IMR-90 (cell line): ENCODE results near the gene TMC3. TPM values are rescaled to one million over a fixed set of nuclear protein-coding genes. Genes with fewer than 3 reads are reported as not detected.

ENCODE experiments used
- ATAC-seq: fragments of 200-7000 bp; cut with Tn5 transposase; 2 replicates; pipeline ENCODE4 v1.9.1; 2020; ENCODE audit warnings: low read depth, mild to moderate bottlenecking, moderate library complexity
- BruUV-seq: library from RNA; stranded (reverse); fragments of 400-500 nt; replicated peaks from 2 replicates; lab custom pipeline; 2021; lab: Mats Ljungman, UMichigan
- CTCF ChIA-PET: fragments of 300-600 bp; formaldehyde crosslinking; extraction: SDS; loops from one replicate; lab custom pipeline; 2021; ENCODE audit warnings: antibody characterized with exemption; lab: Yijun Ruan, JAX
- POLR2A ChIA-PET: fragments of 300-600 bp; sonication (Branson Sonifier 250); formaldehyde crosslinking; loops from one replicate; lab custom pipeline; 2022; ENCODE audit warnings: antibody characterized with exemption; ENCODE audit not compliant: unreplicated experiment; lab: Charles Lee
- DNase-seq: peaks from one replicate; pipeline ENCODE4 v3.0.0; 2013
- H2AFZ ChIP-seq: replicated peaks from 2 replicates; pipeline ENCODE3; 2013; ENCODE audit warnings: low read length, mild to moderate bottlenecking; ENCODE audit not compliant: poor library complexity
- H2AK5ac ChIP-seq: 2 replicates; pipeline ENCODE4 v1.6.1; 2013; ENCODE audit warnings: low read depth, low read length, inconsistent platforms
- H2AK9ac ChIP-seq: replicated peaks from 2 replicates; pipeline ENCODE3; 2013; ENCODE audit warnings: mild to moderate bottlenecking, low read depth, low read length, moderate library complexity; ENCODE audit not compliant: poor library complexity
- H2BK120ac ChIP-seq: 2 replicates; pipeline ENCODE4 v1.6.1; 2013; ENCODE audit warnings: low read depth, low read length, inconsistent platforms
- H2BK15ac ChIP-seq: 3 replicates; pipeline ENCODE4 v1.6.1; 2013; ENCODE audit warnings: low read depth, low read length, inconsistent platforms
- H2BK20ac ChIP-seq: 2 replicates; pipeline ENCODE4 v1.6.1; 2013; ENCODE audit warnings: low read depth, mild to moderate bottlenecking, inconsistent platforms, low read length, moderate library complexity
- H2BK5ac ChIP-seq: 2 replicates; pipeline ENCODE4 v1.6.1; 2013; ENCODE audit warnings: mild to moderate bottlenecking, low read depth, low read length, inconsistent platforms; ENCODE audit not compliant: poor library complexity, severe bottlenecking
- H3K14ac ChIP-seq: replicated peaks from 2 replicates; pipeline ENCODE4 v1.6.1; 2013; ENCODE audit warnings: low read depth, low read length, inconsistent platforms
- H3K18ac ChIP-seq: 2 replicates; pipeline ENCODE4 v1.6.1; 2013; ENCODE audit warnings: low read depth, low read length, control low read depth
- H3K23ac ChIP-seq: 2 replicates; pipeline ENCODE4 v1.6.1; 2013; ENCODE audit warnings: low read depth, low read length, inconsistent platforms
- H3K27ac ChIP-seq: 2 replicates; pipeline ENCODE4 v1.5.1; 2013; ENCODE audit warnings: mild to moderate bottlenecking, control low read depth, low read length; ENCODE audit not compliant: insufficient read depth
- H3K27me3 ChIP-seq: 2 replicates; pipeline ENCODE4 v1.6.1; 2013; ENCODE audit warnings: low read length; ENCODE audit not compliant: control insufficient read depth, insufficient read depth
- H3K36me3 ChIP-seq: 2 replicates; pipeline ENCODE4 v1.6.1; 2013; ENCODE audit warnings: low read length, mixed read lengths; ENCODE audit not compliant: control insufficient read depth, insufficient read depth
- H3K4ac ChIP-seq: 2 replicates; pipeline ENCODE4 v1.6.1; 2013; ENCODE audit warnings: low read depth, low read length, inconsistent platforms
- H3K4me1 ChIP-seq: 2 replicates; pipeline ENCODE4 v1.6.1; 2013; ENCODE audit warnings: low read length, mixed read lengths; ENCODE audit not compliant: control insufficient read depth, insufficient read depth
- H3K4me2 ChIP-seq: 2 replicates; pipeline ENCODE4 v1.6.1; 2013; ENCODE audit warnings: low read depth, mild to moderate bottlenecking, control low read depth, low read length, moderate library complexity
- H3K4me3 ChIP-seq: 2 replicates; pipeline ENCODE4 v1.5.1; 2013; ENCODE audit warnings: low read depth, mild to moderate bottlenecking, control low read depth, low read length, moderate library complexity; ENCODE audit not compliant: insufficient read depth
- H3K56ac ChIP-seq: 2 replicates; pipeline ENCODE4 v1.6.1; 2013; ENCODE audit warnings: low read length, inconsistent platforms; ENCODE audit not compliant: insufficient read depth; ENCODE audit errors: extremely low read depth
- H3K79me1 ChIP-seq, 2 experiments: 2 replicates each; pipeline ENCODE4 v1.6.1; 2013; ENCODE audit warnings: low read length in 2 of 2, inconsistent platforms in 1 of 2, low read depth in 1 of 2
- H3K9ac ChIP-seq: 2 replicates; pipeline ENCODE4 v1.6.1; 2013; ENCODE audit warnings: low read depth, low read length, control low read depth
- H3K9me1 ChIP-seq: 2 replicates; pipeline ENCODE4 v1.6.1; 2013; ENCODE audit warnings: low read length, inconsistent platforms; ENCODE audit not compliant: insufficient read depth
- H3K9me3 ChIP-seq: 2 replicates; pipeline ENCODE4 v1.6.1; 2013; ENCODE audit warnings: low read length; ENCODE audit not compliant: control insufficient read depth, insufficient read depth
- H4K20me1 ChIP-seq: 2 replicates; pipeline ENCODE4 v1.6.1; 2013; ENCODE audit warnings: low read length, inconsistent platforms; ENCODE audit not compliant: insufficient read depth
- H4K5ac ChIP-seq: 2 replicates; pipeline ENCODE4 v1.6.1; 2013; ENCODE audit warnings: mild to moderate bottlenecking, low read depth, low read length, control low read depth
- H4K8ac ChIP-seq, 2 experiments: 2 replicates each; pipeline ENCODE4 v1.6.1; 2013; ENCODE audit warnings: low read depth in 2 of 2, low read length in 2 of 2, control low read depth in 1 of 2, inconsistent platforms in 1 of 2
- H4K91ac ChIP-seq: 2 replicates; pipeline ENCODE4 v1.6.1; 2013; ENCODE audit warnings: low read depth, low read length, inconsistent platforms; ENCODE audit not compliant: insufficient read depth
- BHLHE40 ChIP-seq: fragments of 150-350 bp; IDR thresholded peaks from 2 replicates; pipeline ENCODE4 v1.6.1; 2016; ENCODE audit warnings: mild to moderate bottlenecking, low read depth, low read length
- CEBPB ChIP-seq: IDR thresholded peaks from 2 replicates; pipeline ENCODE4 v1.6.1; 2012; ENCODE audit warnings: low read depth, low read length, improper control_type of control experiment
- CHD1 ChIP-seq: IDR thresholded peaks from 2 replicates; pipeline ENCODE4 v1.6.1; 2012; ENCODE audit warnings: low read depth, low read length, improper control_type of control experiment
- CTCF ChIP-seq: conservative IDR thresholded peaks from 2 replicates; pipeline ENCODE4 v1.5.1; 2012; ENCODE audit warnings: mild to moderate bottlenecking, low read depth, low read length, improper control_type of control experiment
- FOS ChIP-seq: fragments of 150-350 bp; IDR thresholded peaks from 2 replicates; pipeline ENCODE4 v1.6.1; 2016; ENCODE audit warnings: low read depth, low read length
- MAFK ChIP-seq: IDR thresholded peaks from 2 replicates; pipeline ENCODE4 v1.6.1; 2012; ENCODE audit warnings: low read depth, low read length, improper control_type of control experiment
- MAZ ChIP-seq: IDR thresholded peaks from 2 replicates; pipeline ENCODE4 v1.6.1; 2012; ENCODE audit warnings: low read depth, mild to moderate bottlenecking, low read length, improper control_type of control experiment, moderate library complexity, borderline replicate concordance
- MXI1 ChIP-seq: IDR thresholded peaks from 2 replicates; pipeline ENCODE4 v1.6.1; 2012; ENCODE audit warnings: low read depth, mild to moderate bottlenecking, low read length, moderate library complexity, borderline replicate concordance
- NFE2L2 ChIP-seq: fragments of 150-350 bp; IDR thresholded peaks from 2 replicates; pipeline ENCODE4 v1.6.1; 2016; ENCODE audit warnings: low read depth, mild to moderate bottlenecking, low read length
- POLR2A ChIP-seq: IDR thresholded peaks from 2 replicates; pipeline ENCODE4 v1.6.1; 2012; ENCODE audit warnings: mild to moderate bottlenecking, low read depth, low read length
- RAD21 ChIP-seq: IDR thresholded peaks from 2 replicates; pipeline ENCODE4 v1.6.1; 2012; ENCODE audit warnings: low read length, improper control_type of control experiment
- RCOR1 ChIP-seq: IDR thresholded peaks from 2 replicates; pipeline ENCODE4 v1.6.1; 2012; ENCODE audit warnings: mild to moderate bottlenecking, low read length, improper control_type of control experiment; ENCODE audit not compliant: insufficient replicate concordance
- RFX5 ChIP-seq: IDR thresholded peaks from 2 replicates; pipeline ENCODE4 v1.8.0; 2012; ENCODE audit warnings: low read depth, mild to moderate bottlenecking, low read length, moderate library complexity
- SMC3 ChIP-seq: fragments of 150-350 bp; IDR thresholded peaks from 2 replicates; pipeline ENCODE4 v1.6.1; 2016; ENCODE audit warnings: low read depth, mild to moderate bottlenecking, antibody characterized with exemption, low read length, moderate library complexity
- USF2 ChIP-seq: fragments of 150-350 bp; IDR thresholded peaks from 2 replicates; pipeline ENCODE4 v1.6.1; 2017; ENCODE audit warnings: mild to moderate bottlenecking, antibody characterized with exemption, low read length, low read depth
- WGBS, 2 experiments: methylation state at CpG; one replicate each; pipeline versions ENCODE4 v1.1.5 to v1.1.7; 2013; ENCODE audit warnings: missing lambda C conversion rate in 2 of 2; ENCODE audit not compliant: insufficient read length in 1 of 2; ENCODE audit errors: extremely low coverage in 2 of 2; 5-methylcytosine and 5-hydroxymethylcytosine counted together
- dilution Hi-C: fragments of 300-500 bp; cut with HindIII; formaldehyde crosslinking; loops from one replicate; pipeline ENCODE4 v1.14.3; 2018; ENCODE audit warnings: low sequenced_read_pairs; ENCODE audit not compliant: unreplicated experiment
- in situ Hi-C: fragments of 300-500 bp; cut with MboI; formaldehyde crosslinking; loops from 3 replicates; pipeline ENCODE4 v1.14.3; 2019; ENCODE audit warnings: low sequenced_read_pairs, inconsistent platforms, mixed read lengths
- intact Hi-C: fragments of 100-400 bp; cut with micrococcal nuclease; formaldehyde crosslinking; loops from 2 replicates; pipeline ENCODE4 v1.10.0; 2022
- polyA plus RNA-seq, 3 experiments: library from polyadenylated mRNA; depleted of rRNA; stranded (reverse); fragments of >200 nt; gene quantifications; 2 replicates each; pipeline ENCODE4 v1.2.3, GENCODE V29; 2012; ENCODE audit warnings: low replicate concordance in 1 of 3
- total RNA-seq: library from RNA; depleted of rRNA; stranded (reverse); fragments of >200 nt; gene quantifications from 2 replicates; pipeline ENCODE4 v1.2.3, GENCODE V29; 2012
- TF ChIP-seq, protein P1 (sequence below): fragments of 150-350 bp; IDR thresholded peaks from 2 replicates; pipeline ENCODE4 v1.6.1; 2016; ENCODE audit warnings: low read depth, mild to moderate bottlenecking, low read length, moderate library complexity, borderline replicate concordance

TMC3 gene
- total and polyA plus RNA-seq, 2 of the 4 experiments (the other 2 are of a cell fraction): not detected

DNA sequence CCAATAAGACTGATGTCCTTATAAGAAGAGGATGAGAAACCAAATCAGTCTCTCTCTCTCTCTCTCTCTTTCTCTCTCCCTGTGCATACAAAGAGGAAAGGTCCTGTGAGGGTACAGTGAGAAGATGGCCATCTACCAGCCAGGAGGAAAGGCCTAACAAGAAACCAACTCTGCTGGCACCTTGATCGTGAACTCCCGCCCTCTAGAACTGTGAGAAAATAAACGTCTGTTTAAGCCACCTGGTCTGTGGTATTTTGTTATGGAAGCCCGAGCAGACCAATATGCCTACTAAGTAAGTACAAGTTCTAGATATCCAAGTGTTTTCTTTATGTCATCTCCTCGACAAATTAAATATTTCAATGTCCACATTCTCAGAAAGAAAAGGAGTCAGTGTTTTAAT lies 44.9 kb upstream of the TMC3 start:
- H4K5ac ChIP-seq: no peak overlapping the region
- no peak overlapping the region for H2AK5ac ChIP-seq
- ATAC-seq: no peak
- H3K9me3 ChIP-seq: no peaks in the 10 kb centered on the region
- CTCF ChIA-PET: interaction anchor here (1.1 kb wide), 1 partner anchor 8 kb away, joined by 5 read pairs; no protein-coding TSS in a partner anchor
- H3K9me1 ChIP-seq: no peaks in the 10 kb centered on the region; the same call in 1 of the 2 replicates
- H4K8ac ChIP-seq: peak overlapping the region in 1 of 2 experiments; percentile 49; a peak in 2 of 4 replicates
- peak overlapping the region; percentile 75; the same call in 1 of the 2 replicates for H3K23ac ChIP-seq
- H3K9ac ChIP-seq: no peak overlapping the region
- H2BK5ac ChIP-seq: no peak overlapping the region
- peak overlapping the region; percentile 29; the same call in 1 of the 2 replicates for H3K4me2 ChIP-seq
- BruUV-seq: no TSS peak
- DNase-seq: peak; percentile 6
- no CpG with 5 or more reads among the region's 5 CpGs for WGBS, 2 experiments
- H3K4me1 ChIP-seq: peaks cover 2% of the 10 kb centered on the region
- H3K27ac ChIP-seq: no peak overlapping the region
- H2BK15ac ChIP-seq: no peak overlapping the region
- H3K4ac ChIP-seq: peak overlapping the region; percentile 51; the same call in 1 of the 2 replicates
- POLR2A ChIA-PET: no interaction called here
- TF ChIP-seq RCOR1: no peak
- TF ChIP-seq, protein P1, sequence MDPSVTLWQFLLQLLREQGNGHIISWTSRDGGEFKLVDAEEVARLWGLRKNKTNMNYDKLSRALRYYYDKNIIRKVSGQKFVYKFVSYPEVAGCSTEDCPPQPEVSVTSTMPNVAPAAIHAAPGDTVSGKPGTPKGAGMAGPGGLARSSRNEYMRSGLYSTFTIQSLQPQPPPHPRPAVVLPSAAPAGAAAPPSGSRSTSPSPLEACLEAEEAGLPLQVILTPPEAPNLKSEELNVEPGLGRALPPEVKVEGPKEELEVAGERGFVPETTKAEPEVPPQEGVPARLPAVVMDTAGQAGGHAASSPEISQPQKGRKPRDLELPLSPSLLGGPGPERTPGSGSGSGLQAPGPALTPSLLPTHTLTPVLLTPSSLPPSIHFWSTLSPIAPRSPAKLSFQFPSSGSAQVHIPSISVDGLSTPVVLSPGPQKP: no peak
- no peak for TF ChIP-seq MAFK
- no peak for TF ChIP-seq MAZ
- no peak for TF ChIP-seq NFE2L2
- no peak for TF ChIP-seq CEBPB
- no peak for TF ChIP-seq RFX5
- no peak for TF ChIP-seq RAD21
- no peak for TF ChIP-seq POLR2A
- no peak for TF ChIP-seq SMC3
- TF ChIP-seq CTCF: no peak
- no peak for TF ChIP-seq CHD1
- TF ChIP-seq BHLHE40: no peak
- no peak for TF ChIP-seq USF2
- no peak for TF ChIP-seq FOS
- no peak for TF ChIP-seq MXI1
- intact Hi-C loops (no loop called here), in situ Hi-C loops (loop anchor here (10.0 kb wide), 1 partner anchor 776 kb away; no protein-coding TSS in a partner anchor), dilution Hi-C loops (no loop called here)
- H4K91ac ChIP-seq: no peak overlapping the region
- H3K27me3 ChIP-seq: no peaks in the 10 kb centered on the region
- H4K20me1 ChIP-seq: no peaks in the 10 kb centered on the region
- H2AFZ ChIP-seq: peak overlapping the region; percentile 80
- no peak overlapping the region for H2AK9ac ChIP-seq
- no peaks in the 10 kb centered on the region for H3K36me3 ChIP-seq
- H3K18ac ChIP-seq: 0 out of 2 replicates have a peak overlapping the region, but pooled peaks have one; percentile 17
- H2BK120ac ChIP-seq: peak overlapping the region; percentile 60; the same call in 1 of the 2 replicates
- no peak overlapping the region for H3K4me3 ChIP-seq
- peak overlapping the region; percentile 45; the same call in 1 of the 2 replicates for H2BK20ac ChIP-seq
- H3K14ac ChIP-seq: peak overlapping the region; percentile 89
- no peaks in the 10 kb centered on the region for H3K79me1 ChIP-seq
- H3K56ac ChIP-seq: no peak overlapping the region
